Measurements from ENCODE around the gene POU2F1. TPM values are rescaled to one million over a fixed set of nuclear protein-coding genes. Genes with fewer than 3 reads are reported as not detected.

The POU2F1 gene
- polyA plus RNA-seq, 1 donor (not counting 4 experiments of a cell fraction or from before 2014, with no cell fraction given) = 3.2 TPM

DNA sequence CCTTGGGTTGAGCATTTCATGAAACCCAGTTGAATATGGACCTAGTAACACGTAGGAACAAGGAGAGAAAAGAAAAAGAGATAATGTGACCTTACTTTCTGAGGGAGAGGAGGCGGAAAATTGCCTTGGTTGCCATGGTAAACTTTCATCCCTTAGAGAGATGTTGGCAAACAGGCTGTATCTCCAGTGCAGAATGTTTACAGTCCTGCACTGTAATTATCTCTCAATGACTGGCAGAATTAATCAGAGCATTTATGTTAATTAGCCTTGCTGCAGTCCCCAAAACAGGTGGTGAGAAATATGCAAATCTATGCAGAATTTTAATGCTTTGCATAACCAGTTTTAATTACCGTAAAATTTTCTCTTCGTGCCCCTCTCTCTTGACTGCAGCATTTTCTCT lies 150.3 kb downstream of the POU2F1 start:
- H4K20me1 ChIP-seq (ENCODE audit: control insufficient read depth, extremely low read depth, insufficient read depth, low read length) = no peaks in the 10 kb centered on the region
- H3K9me3 ChIP-seq (ENCODE audit: control insufficient read depth, low read depth, low read length) = no peaks in the 10 kb centered on the region
- DNase-seq (ENCODE audit: low read depth, low spot score) (no peak), FAIRE-seq (no peak)
- no peak overlapping the region for H3K27ac ChIP-seq (ENCODE audit: control insufficient read depth, insufficient read depth, low read length)
- no peak overlapping the region for H3K4me2 ChIP-seq (ENCODE audit: control insufficient read depth, extremely low read depth, insufficient read depth, low read depth, low read length)
- no peaks in the 10 kb centered on the region for H3K79me2 ChIP-seq (ENCODE audit: control insufficient read depth, insufficient read depth, low read length)
- no peak overlapping the region for H3K9ac ChIP-seq (ENCODE audit: control insufficient read depth, extremely low read depth, insufficient read depth, low read length)
- dilution Hi-C loops (cut with MboI; ENCODE audit: extremely low pct_ligation_motif_present, low sequenced_read_pairs) = no loop called here
- H2AFZ ChIP-seq (ENCODE audit: control insufficient read depth, low read length) = no peak overlapping the region
- no peaks in the 10 kb centered on the region for H3K9me1 ChIP-seq (ENCODE audit: control insufficient read depth, extremely low read depth, insufficient read depth, low read length)
- no peak for TF ChIP-seq CTCF (optimal IDR thresholded peaks at IDR 0.05 in 1 of 3, IDR thresholded peaks at IDR 0.05 in 1 of 3, conservative IDR thresholded peaks at IDR 0.05 in 1 of 3; ENCODE audit: extremely low read depth in 1 of 3, insufficient read depth in 2 of 3, low read length in 3 of 3)
- no peak for TF ChIP-seq EZH2 (IDR thresholded peaks at IDR 0.05; ENCODE audit: low read length)
- peaks cover 11% of the 10 kb centered on the region for H3K4me1 ChIP-seq (ENCODE audit: control insufficient read depth, extremely low read depth, insufficient read depth, low read length)
- no peak overlapping the region for H3K4me3 ChIP-seq (ENCODE audit: control insufficient read depth in 2 of 3, extremely low read depth in 1 of 3, insufficient read depth in 2 of 3, low read depth in 1 of 3, low read length in 3 of 3)
- no peaks in the 10 kb centered on the region for H3K36me3 ChIP-seq (ENCODE audit: control insufficient read depth in 2 of 2, extremely low read depth in 1 of 2, insufficient read depth in 2 of 2, low read length in 2 of 2)
- H3K27me3 ChIP-seq (ENCODE audit: control insufficient read depth, extremely low read depth, insufficient read depth, low read length) = no peaks in the 10 kb centered on the region

GRCh38 chr1:167373398-167373797 lies 152.7 kb downstream of the POU2F1 start:
- TF ChIP-seq CTCF (optimal IDR thresholded peaks at IDR 0.05 in 1 of 3, IDR thresholded peaks at IDR 0.05 in 1 of 3, conservative IDR thresholded peaks at IDR 0.05 in 1 of 3; ENCODE audit: extremely low read depth in 1 of 3, insufficient read depth in 2 of 3, low read length in 3 of 3) (no peak), EZH2 (IDR thresholded peaks at IDR 0.05; ENCODE audit: low read length) (no peak)
- FAIRE-seq = no peak
- dilution Hi-C loops (cut with MboI; ENCODE audit: extremely low pct_ligation_motif_present, low sequenced_read_pairs) = no loop called here

More at GRCh38 chr1:167373398-167373797, 152.7 kb downstream of the POU2F1 start:
- Histone ChIP-seq H3K9me3 (ENCODE audit: control insufficient read depth, low read depth, low read length) (no peaks in the 10 kb centered on the region), H4K20me1 (ENCODE audit: control insufficient read depth, extremely low read depth, insufficient read depth, low read length) (no peaks in the 10 kb centered on the region), H3K27ac (ENCODE audit: control insufficient read depth, insufficient read depth, low read length) (no peak overlapping the region), H3K79me2 (ENCODE audit: control insufficient read depth, insufficient read depth, low read length) (no peaks in the 10 kb centered on the region), H3K36me3 (ENCODE audit: control insufficient read depth in 2 of 2, extremely low read depth in 1 of 2, insufficient read depth in 2 of 2, low read length in 2 of 2) (no peaks in the 10 kb centered on the region), H3K27me3 (ENCODE audit: control insufficient read depth, extremely low read depth, insufficient read depth, low read length) (no peaks in the 10 kb centered on the region), H2AFZ (ENCODE audit: control insufficient read depth, low read length) (no peak overlapping the region), H3K9ac (ENCODE audit: control insufficient read depth, extremely low read depth, insufficient read depth, low read length) (no peak overlapping the region), H3K4me2 (ENCODE audit: control insufficient read depth, extremely low read depth, insufficient read depth, low read depth, low read length) (no peak overlapping the region), H3K4me1 (ENCODE audit: control insufficient read depth, extremely low read depth, insufficient read depth, low read length) (peaks cover 11% of the 10 kb centered on the region), H3K9me1 (ENCODE audit: control insufficient read depth, extremely low read depth, insufficient read depth, low read length) (no peaks in the 10 kb centered on the region), H3K4me3 (ENCODE audit: control insufficient read depth in 2 of 3, extremely low read depth in 1 of 3, insufficient read depth in 2 of 3, low read depth in 1 of 3, low read length in 3 of 3) (no peak overlapping the region)
- DNase-seq (ENCODE audit: low read depth, low spot score) = no peak
